HG03469 (cell line): ENCODE measurements around the gene TCEAL8.
"Not testable (repeated sequence)": the region's sequence is repeated elsewhere in the genome, so short reads cannot be mapped to it uniquely, and the experiment has no call there.

ENCODE experiments used
- ATAC-seq: cut with Tn5 transposase; IDR thresholded peaks from one replicate; pipeline ENCODE4 v1.9.1; 2021; ENCODE audit warnings: mild to moderate bottlenecking, moderate library complexity, moderate number of reproducible peaks; ENCODE audit not compliant: unreplicated experiment

The TCEAL8 gene

GRCh38 chrX:103254921-103255493 lies at the start of gene TCEAL8:
TSS of gene TCEAL8 (minus strand) at chrX:103255155. CDS start at chrX:103253979, 1,176 bp downstream.
- peak; percentile 92 for ATAC-seq

- ATAC-seq: no peak
Observed at GRCh38 chrX:103304705-103305104, 49.8 kb upstream of the TCEAL8 start.

GRCh38 chrX:103293118-103293517 lies 38.2 kb upstream of the TCEAL8 start:
- ATAC-seq: no peak

- no peak for ATAC-seq
Observed at GRCh38 chrX:103279624-103280023, 24.7 kb upstream of the TCEAL8 start.

- no peak for ATAC-seq
Observed at GRCh38 chrX:103276581-103277002, 21.6 kb upstream of the TCEAL8 start, which contains the start of gene TCEAL5. TSS of gene TCEAL5 (minus strand) at chrX:103276750. CDS start at chrX:103274563, 2,187 bp downstream.

GRCh38 chrX:103275947-103276567 lies 21.1 kb upstream of the TCEAL8 start:
- no peak for ATAC-seq

GRCh38 chrX:103274284-103274683 lies 19.3 kb upstream of the TCEAL8 start:
- ATAC-seq: no peak

GRCh38 chrX:103258275-103258674 lies 3.3 kb upstream of the TCEAL8 start:
- no peak for ATAC-seq

- ATAC-seq: no peak
Observed at GRCh38 chrX:103256651-103257050, 1.7 kb upstream of the TCEAL8 start.

GRCh38 chrX:103254171-103254824 lies 657 bp downstream of the TCEAL8 start:
- no peak for ATAC-seq

- no peak for ATAC-seq
Observed at GRCh38 chrX:103253608-103254007, 1.3 kb downstream of the TCEAL8 start.

GRCh38 chrX:103250977-103251376 lies 4.0 kb downstream of the TCEAL8 start:
- no peak for ATAC-seq

GRCh38 chrX:103249805-103250204 lies 5.2 kb downstream of the TCEAL8 start:
- ATAC-seq: no peak

- ATAC-seq: peak; percentile 44
Observed at GRCh38 chrX:103248553-103248952, 6.4 kb downstream of the TCEAL8 start.

- no peak for ATAC-seq
Observed at GRCh38 chrX:103240155-103240554, 14.8 kb downstream of the TCEAL8 start.

- ATAC-seq: no peak
Observed at GRCh38 chrX:103236296-103236695, 18.7 kb downstream of the TCEAL8 start.

GRCh38 chrX:103235608-103236007 lies 19.3 kb downstream of the TCEAL8 start:
- not testable (repeated sequence) for ATAC-seq

- no peak for ATAC-seq
Observed at GRCh38 chrX:103234869-103235268, 20.1 kb downstream of the TCEAL8 start.

- ATAC-seq: no peak
Observed at GRCh38 chrX:103233263-103233662, 21.7 kb downstream of the TCEAL8 start.

GRCh38 chrX:103225918-103226317 lies 29.0 kb downstream of the TCEAL8 start:
- ATAC-seq: not testable (repeated sequence)

GRCh38 chrX:103220511-103221323 lies 34.2 kb downstream of the TCEAL8 start:
- no peak for ATAC-seq
